WI38 (cell line): ENCODE data around the gene ZNF8.

ENCODE experiments used
- H3K4me3 ChIP-seq: 2 replicates; pipeline ENCODE4 v1.5.1; 2011; ENCODE audit warnings: low read depth, mild to moderate bottlenecking, control low read depth, low read length
- CTCF ChIP-seq: IDR thresholded peaks from 2 replicates; pipeline ENCODE4 v1.5.1; 2012; ENCODE audit warnings: low read depth, mild to moderate bottlenecking, control low read depth, low read length

Gene ZNF8

GRCh38 chr19:58296104-58296503, 17.3 kb downstream of the ZNF8 start:
- no peak for TF ChIP-seq CTCF
- no peak overlapping the region for H3K4me3 ChIP-seq

GRCh38 chr19:58300620-58301019, 21.9 kb downstream of the ZNF8 start:
- H3K4me3 ChIP-seq = no peak overlapping the region
- no peak for TF ChIP-seq CTCF

GRCh38 chr19:58304255-58304654, 25.5 kb downstream of the ZNF8 start:
- TF ChIP-seq CTCF = no peak
- no peak overlapping the region for H3K4me3 ChIP-seq

GRCh38 chr19:58304748-58305064, 26.0 kb downstream of the ZNF8 start:
- TF ChIP-seq CTCF = no peak
- peak overlapping the region; percentile 86 for H3K4me3 ChIP-seq

GRCh38 chr19:58305065-58305931, 26.5 kb downstream of the ZNF8 start, which contains the start of gene ERVK3-1:
Gene ERVK3-1, plus strand, starts transcription at chr19:58305377. Its CDS starts 6,792 bp downstream, at chr19:58312169.
- TF ChIP-seq CTCF = no peak

GRCh38 chr19:58305932-58306323, 27.2 kb downstream of the ZNF8 start:
- H3K4me3 ChIP-seq = peak overlapping the region; percentile 86
- TF ChIP-seq CTCF = no peak

More at GRCh38 chr19:58305065-58305931, 26.5 kb downstream of the ZNF8 start, which contains the start of gene ERVK3-1:
- peak within 1 kb of the TSS; percentile 86 for H3K4me3 ChIP-seq

- no peak for TF ChIP-seq CTCF
- no peak overlapping the region for H3K4me3 ChIP-seq
Observed at GRCh38 chr19:58307736-58308135, 29.0 kb downstream of the ZNF8 start.
